ENCODE results near the gene ERAS.

Gene ERAS, protein sequence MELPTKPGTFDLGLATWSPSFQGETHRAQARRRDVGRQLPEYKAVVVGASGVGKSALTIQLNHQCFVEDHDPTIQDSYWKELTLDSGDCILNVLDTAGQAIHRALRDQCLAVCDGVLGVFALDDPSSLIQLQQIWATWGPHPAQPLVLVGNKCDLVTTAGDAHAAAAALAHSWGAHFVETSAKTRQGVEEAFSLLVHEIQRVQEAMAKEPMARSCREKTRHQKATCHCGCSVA

DNA sequence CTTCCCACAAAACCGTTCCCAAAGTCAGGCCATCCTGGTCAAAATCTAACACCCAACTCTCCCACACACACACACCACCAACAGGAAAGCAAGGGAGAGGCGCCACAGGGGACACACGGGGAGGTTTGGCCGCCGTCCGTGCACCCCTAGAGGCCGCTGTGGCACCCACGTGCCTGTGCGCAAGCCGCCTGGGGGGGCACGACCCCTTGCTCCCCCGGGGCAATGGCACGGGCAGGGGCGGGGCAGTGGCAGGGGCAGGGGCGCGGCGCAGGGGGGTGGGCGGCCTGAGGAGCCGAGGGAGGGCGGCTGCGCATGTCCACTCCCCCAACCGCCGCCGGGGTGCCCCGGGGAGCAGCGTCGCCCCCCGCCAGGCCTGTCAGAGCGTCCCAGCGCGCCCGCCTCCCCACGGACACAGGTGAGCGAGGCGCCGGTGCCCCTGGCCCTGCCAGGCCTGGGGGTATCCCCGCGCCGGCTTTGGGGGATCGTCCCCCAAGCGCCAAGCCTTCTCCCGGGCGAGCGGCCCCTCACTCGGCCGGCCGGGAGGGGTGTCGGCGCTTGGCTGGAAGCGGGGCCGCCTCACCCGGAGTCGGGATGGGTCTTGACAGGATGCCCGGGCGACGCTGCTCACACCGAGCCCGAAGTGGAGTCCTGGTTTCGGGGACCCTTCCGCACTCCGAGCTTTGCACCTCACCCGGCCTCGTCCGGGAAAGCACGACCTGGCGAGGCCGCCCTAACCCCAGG lies at the start of gene ERAS:
Gene ERAS, plus strand, starts transcription at position 379 of the 741 bp plus-strand sequence. CDS start 2,611 bp downstream, outside the sequence.
- DNase-seq: no peak

DNA sequence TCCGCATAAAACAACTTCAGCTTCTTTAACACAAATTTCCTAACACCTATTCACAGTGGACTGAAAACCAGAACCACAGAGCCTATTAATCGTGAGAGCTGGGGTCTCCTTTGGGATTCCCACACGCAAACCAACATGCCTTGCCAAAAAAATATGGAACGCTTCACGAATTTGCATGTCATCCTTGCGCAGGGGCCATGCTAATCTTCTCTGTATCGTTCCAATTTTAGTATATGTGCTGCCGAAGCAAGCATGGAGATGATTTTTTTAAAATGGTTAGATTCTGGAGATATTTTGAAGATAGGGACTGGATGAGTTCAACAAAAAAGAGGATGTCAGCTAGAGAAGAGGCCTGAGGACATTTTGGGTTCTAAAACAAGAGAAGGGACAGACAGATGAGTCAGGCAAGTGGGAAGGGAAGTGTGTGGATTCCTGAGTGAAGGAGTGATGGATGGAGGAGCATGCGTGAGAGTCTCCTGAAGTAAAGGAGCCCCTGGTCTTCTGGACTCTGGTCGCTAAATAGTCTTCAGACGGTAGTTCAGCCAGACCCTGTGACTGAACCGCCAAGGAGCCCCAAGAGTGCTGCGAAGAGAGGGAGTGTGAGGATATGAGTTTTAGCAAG lies 49.4 kb upstream of the ERAS start:
- peak; percentile 4 for DNase-seq

DNA sequence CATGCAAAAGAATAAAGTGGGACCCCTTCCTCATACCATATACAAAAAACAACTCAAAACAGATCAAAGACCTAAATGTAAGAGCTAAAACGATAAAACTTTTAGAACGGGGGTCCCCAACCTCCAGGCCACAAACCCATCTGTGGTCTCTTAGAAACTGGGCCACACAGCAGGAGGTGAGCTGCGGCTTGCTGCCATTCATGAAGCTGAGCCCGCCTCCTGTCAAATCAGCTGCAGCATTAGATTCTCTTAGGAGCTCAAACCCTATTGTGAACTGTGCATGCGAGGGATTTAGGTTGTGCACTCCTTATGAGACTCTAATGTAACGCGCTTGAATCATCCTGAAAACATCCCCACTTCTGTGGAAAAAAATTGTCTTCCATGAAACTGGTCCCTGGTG lies 46.9 kb upstream of the ERAS start:
- DNase-seq: no peak

DNA sequence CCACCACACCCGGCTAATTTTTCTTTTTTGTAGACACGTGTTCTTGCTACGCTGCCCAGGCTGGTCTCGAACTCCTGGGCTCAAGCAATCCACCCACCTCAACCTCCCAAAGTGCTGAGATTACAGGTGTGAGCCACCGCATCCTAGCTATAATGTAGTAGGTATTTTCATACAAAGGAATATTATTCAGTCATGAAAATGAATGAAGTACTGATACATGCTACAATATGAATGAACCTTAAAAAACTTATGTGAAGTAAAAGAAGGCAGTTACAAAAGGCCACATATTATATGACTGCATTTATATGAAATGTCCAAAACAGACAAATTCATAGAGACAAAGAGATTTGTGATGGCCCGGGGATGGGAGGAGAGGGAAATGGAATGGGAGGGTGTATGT lies 44.6 kb upstream of the ERAS start:
- DNase-seq: no peak

DNA sequence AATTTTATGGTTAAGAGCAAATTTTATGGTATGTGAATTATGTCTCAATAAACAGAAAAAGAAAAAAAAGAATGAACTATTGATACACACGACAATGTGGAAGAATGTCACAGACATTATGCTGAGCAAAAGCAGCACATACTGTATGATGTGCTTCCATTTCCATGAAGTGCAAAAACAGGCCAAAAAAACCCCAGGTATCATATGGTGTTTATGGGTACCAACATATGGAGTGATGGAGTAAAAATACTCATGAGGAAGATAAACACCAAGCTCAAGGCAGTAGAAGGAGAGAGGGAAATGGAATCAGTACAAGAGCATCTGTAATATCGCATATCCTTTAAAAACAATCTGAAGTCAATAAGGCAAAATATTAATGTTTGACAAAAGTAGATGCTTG lies 44.1 kb upstream of the ERAS start:
- no peak for DNase-seq

DNA sequence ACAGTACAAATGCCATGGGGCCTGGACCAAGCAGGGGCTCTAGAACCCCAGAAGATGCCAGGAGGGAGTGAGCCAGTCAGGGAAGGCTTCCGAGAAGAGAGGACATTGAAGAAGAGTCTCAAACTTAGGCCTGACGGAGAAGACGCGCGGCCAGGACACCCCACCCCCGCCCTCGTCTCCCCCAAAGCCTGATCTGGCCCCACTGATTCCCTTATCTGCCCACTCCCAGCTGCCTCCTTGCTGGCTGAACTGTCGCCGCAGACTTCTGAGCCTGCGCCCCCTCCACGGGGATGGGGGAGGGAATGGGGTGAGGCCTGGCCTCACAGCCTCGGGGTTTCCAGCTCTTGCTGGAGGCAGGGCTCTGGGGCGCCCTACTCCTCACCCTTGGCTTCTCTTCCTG lies 43.5 kb upstream of the ERAS start:
- DNase-seq: no peak

DNA sequence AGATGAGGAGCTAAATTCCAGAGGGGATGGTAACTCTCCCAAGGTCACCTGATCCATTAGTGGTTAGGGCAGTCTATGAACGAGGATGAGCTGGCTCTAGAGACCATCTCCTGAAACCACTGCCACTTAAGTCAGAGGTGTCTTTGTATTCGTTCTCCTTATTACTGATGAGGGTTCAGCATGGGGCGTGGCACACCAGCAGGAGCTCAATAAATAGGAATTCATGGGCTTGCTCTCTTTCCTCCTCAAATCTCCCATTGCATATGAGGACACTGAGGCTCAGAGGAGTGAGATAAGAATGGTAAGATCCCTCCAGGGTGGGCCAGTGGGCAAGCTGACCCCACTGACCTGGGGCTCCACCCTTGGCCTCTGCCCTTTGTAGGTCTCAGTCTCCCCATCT lies 41.6 kb upstream of the ERAS start:
- DNase-seq: no peak

DNA sequence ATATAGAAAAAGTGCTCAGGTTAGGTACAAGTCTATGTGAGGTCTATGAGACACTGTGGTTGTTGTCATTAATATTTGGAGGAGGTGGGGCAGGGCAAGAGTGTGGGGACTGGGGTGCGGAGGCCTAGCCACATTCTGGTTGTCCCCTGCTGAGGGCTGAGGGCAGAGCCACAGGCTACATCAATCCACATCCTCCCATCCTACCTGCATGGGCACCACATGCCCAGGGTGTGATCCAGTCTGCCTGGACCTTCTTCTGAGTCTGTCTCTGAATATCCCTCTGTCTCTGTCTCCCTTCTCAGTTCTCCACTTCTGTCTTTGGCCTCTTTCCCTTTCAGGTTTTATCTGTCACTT lies 41.1 kb upstream of the ERAS start:
- DNase-seq: no peak

DNA sequence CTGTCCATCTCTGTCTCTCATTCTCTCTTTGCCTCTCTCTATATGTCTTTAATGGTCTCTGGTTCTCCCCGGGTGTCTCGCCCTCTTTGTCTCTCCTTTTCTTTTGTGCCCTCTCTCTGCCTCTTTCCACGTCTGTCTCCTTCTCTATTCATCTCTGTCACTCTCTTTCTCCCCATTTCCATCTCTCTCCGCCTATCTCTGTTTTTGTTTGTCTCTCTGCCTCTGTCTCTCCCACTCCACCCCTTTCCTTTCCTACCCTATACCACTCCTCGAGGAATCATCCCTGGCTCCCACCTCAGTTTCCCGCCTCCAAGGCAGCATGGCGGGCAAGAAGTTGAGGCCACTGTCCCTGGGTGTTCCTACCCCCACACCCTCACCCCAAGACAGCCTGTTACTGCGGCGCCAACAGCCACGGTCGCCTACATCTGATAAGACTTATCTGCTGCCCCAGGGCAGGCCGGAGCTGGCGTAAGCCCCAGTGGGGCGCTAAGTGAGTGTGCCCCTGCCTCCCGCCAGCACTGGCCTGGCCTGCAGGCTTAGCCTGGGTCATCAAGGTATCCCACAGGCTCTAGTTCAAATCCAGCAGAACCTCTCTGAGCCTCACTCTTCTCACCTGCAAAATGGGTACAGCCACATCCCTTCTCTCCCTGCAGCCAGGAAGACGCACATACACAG lies 40.6 kb upstream of the ERAS start:
- no peak for DNase-seq

DNA sequence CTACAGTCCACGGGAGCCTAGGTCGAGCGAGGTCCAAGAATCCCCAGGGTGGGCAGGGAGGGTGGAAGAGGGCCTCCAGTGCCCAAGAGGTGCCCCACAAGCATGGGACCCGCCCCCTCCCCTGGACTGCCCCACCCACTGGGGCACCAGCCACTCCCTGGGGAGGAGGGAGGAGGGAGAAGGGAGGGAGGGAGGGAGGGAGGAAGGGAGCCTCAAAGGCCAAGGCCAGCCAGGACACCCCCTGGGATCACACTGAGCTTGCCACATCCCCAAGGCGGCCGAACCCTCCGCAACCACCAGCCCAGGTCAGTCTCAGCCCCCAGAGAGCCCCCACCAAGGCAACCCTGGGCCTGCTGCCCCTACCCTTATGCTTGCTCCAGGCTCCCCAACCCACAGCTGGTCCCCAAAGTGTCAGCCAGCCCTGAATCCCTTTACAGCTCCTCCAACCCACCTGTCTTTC lies 39.9 kb upstream of the ERAS start, which contains the start of gene GATA1:
Gene GATA1, plus strand, starts transcription at position 250 of the 460 bp plus-strand sequence. CDS start 4,520 bp downstream, outside the sequence.
- no peak for DNase-seq

DNA sequence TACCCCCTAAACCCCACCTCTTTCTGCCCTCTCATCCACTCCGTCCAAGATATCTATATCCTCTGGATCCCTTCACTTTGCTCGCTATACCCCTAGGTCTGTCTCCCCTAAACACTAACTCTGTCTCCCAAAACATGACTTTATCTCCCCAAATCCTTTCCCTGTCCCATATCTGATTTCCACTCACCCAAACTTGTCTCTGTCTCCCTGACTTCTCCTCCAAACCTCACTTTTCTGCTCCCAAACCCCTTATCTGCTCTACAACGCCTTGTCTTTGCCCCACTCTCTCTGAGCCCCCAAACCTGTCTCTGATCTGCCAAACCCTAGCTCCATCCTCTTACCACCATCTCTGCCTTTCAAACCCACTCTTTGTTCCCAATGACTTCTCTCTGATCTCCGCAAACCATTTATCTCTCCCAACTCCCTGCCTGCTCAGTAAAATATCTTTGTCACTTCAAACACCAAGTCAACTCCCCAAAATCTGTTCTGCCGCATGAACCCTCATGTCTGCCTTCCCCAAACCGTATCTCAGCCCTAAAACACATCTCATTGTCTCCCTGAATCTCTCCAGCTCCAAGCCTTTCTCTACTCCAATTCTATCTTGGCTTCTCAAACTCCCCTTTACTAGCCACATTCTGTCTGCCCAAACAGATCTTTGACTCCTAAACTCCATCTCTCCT lies 39.3 kb upstream of the ERAS start:
- no peak for DNase-seq

DNA sequence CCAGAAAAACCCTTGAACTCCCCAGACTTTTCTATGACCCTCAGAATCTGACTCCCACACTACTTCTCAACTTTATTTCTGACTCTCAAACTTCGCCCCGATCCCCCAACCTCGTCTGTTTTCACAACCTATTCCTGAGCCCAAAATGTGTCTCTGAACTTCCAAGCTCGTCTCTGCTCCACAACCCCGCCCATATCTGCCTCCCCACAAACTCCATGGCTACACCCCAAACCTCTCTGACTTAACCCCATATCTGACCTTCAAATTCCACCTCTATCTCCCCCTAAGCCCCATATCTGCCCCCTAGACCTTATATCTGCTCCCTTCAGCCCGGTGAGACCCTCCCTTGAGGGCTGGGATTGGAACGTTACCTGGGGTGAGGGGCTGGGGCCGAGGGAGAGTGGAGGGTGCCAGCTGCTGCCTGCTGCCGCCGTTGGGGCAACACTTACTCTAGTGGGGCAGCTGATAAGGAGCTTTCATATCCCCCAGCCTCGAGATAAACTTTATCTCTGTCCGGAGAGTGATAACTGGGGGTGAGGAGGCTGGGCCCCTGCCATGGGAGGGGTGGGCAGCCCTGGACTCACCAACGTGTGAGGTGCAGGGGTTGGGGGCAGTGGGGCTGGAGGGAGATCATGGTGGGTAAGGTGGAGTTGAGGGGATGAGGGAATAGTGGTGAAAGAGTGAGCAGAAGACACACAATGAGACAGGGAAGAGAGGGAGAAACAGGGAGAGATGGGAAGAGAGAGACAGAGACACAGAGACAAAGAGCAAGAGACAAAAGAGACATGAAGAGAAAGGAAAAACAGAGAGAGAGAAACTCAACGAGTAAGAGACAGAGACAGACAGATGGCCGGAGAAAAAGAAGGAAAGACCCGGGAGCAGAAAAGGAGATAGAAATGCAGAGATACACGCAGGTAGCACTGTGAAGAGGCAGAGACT lies 38.5 kb upstream of the ERAS start:
- DNase-seq: no peak

DNA sequence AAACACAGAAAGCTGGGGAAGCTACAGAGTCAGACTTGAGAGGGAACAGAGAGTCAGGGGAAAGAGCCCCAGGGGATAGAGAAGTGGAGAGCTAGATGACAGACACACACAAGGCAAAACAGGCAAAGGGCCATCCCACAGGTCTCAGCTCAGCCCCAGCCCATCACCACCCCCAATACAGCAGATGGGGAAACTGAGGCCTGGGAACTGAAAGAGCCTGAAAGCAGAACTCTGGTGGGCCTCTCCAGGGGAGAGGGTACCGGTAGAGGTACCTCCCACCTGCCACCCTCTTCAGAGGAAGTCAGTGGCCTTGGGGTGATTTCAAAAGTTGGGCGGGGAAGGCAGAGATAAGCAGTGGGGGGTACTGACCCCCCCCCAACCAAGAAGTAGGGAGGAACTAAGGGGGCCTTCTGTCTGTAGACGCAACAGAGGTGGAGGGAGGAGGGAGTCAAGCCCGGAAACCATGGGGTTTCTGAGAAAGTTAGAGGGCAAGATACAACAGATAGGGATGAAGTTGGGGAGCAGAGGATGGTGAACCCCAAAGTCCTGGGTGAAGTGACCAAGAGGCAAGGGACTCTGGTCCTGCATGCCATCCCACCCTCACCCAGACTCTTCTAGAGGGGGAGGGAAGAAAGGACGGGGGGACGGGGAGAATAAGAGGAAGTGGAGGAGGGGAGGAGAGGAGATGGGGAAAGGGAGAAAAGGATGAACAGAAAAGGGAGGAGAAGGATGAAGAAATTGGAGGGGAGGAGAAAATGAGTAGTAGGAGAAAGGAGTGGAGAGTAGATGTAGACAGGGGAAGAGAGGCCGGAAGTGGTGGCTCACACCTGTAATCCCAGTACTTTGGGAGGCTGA lies 36.7 kb upstream of the ERAS start:
- DNase-seq: no peak

DNA sequence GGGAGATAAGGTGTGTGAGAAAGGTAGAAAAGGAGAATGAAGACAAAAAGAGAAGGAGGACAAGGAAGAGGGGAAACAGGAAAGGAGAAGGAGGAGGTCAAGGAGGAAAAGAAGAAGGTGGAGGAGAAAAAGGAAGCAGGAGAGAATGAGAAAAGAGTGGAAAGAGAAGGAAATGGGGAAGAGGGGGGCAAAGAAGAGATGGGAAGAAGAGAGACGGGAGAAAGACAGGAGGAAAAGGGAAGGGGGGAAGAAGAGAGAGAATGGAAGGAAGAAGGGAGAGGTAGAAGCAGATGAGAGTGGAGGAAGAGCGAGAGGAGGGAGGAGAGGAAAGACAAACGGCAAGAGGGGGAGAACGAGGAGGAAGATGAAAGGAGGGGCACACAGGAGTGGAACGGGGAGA lies 35.8 kb upstream of the ERAS start:
- DNase-seq: no peak

DNA sequence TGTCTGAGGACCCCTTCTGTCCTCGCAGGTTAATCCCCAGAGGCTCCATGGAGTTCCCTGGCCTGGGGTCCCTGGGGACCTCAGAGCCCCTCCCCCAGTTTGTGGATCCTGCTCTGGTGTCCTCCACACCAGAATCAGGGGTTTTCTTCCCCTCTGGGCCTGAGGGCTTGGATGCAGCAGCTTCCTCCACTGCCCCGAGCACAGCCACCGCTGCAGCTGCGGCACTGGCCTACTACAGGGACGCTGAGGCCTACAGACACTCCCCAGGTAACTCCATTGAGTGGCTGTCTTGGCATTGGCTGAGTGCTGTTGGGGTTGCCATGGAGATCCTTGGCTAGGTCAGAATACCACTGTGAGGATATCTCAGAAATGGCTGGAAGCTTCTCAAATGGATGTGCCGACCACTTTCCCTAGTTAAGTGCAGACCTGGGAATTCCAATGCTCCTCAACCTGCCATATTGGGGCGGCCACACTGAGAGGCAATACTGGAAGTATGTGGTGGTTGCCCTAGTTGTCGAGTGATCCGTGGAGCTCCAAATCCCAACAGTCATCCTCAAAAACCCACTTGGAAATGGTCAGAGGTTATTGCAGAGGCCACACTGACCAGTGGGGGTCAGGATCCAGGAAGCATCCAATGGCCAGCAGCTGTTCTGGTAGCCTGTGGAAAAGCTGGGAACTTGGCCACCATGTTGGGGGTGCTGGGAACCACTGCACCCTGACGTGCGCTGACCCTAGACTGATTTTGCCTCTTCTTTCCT lies 35.1 kb upstream of the ERAS start:
- DNase-seq: no peak

DNA sequence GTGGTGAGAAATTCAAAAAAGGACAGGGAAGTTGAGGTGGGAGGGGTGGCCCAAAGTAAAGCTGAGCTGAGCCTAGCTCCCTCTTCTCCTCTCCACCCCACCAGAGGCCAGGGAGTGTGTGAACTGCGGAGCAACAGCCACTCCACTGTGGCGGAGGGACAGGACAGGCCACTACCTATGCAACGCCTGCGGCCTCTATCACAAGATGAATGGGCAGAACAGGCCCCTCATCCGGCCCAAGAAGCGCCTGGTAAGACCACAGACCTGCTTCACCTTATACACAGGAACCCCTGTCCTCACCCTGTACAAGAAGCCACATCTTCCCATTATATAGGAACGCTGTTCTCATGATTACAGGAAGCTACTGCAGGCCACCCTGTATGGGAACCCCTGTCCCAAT lies 34.1 kb upstream of the ERAS start:
- no peak for DNase-seq

DNA sequence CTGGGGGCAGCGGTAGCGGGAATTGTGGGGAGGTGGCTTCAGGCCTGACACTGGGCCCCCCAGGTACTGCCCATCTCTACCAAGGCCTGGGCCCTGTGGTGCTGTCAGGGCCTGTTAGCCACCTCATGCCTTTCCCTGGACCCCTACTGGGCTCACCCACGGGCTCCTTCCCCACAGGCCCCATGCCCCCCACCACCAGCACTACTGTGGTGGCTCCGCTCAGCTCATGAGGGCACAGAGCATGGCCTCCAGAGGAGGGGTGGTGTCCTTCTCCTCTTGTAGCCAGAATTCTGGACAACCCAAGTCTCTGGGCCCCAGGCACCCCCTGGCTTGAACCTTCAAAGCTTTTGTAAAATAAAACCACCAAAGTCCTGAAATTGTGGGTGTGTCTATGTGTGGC lies 32.4 kb upstream of the ERAS start:
- no peak for DNase-seq

DNA sequence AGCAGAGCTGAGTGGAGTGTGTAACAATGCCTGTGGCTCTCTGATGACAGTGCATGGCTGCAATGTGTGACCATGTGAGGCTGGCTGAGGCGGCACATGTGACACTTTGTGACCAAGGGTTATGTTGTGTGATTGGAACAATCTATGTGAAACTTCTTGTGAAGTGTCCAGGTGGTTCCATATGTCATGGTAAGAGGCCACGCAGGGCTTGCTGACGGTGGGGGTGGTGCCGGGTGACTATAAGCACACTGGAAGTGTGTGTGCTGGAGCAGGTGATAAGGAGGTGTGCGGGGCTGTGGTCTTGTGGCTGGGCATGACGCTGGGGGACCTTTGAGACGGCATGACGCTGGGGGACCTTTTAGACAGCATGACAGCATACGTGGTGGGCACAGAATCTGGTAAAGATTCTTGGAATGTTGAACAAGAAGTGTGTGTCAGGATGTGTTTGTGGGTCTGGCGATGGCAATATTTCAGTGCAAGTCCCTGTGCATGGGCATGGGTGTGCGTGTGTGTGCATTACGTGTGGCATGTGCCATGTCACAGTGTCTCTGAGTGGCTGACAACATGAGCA lies 31.9 kb upstream of the ERAS start:
- no peak for DNase-seq

DNA sequence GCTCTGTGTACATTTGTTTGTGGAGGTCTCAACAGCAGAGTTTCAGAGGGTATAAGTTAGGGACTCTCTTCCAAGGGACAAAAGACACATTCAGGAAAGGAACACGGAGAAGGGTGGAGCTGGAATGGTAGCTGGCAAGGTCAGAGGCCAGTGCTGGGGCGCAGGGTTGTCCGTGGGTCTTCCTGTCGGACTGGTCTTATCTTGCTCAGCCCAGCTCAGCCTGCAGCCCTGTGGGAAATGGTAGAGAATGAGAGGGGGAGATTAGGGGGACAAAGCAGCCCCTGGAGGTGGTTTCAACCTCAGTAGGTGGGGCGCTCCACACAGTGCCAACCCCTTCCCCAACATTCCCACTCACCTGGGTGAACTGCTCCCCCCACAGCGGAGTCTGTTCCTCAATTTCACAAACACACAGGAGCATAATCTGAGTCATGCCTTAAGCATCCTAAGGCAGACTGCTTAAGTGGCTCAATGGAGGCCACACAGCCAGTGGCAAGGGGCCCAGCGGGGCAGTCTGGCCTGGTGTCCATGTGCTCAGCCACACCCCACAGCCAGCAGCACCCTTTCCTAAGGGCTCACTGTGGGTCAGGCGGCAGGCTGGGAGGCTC lies 31.3 kb upstream of the ERAS start:
- peak; percentile 56 for DNase-seq
